ENCODE results near the gene BLNK. TPM values are rescaled to one million over a fixed set of nuclear protein-coding genes. Genes with fewer than 3 reads are reported as not detected.

Gene BLNK
- total RNA-seq, 1 donor from 2014 or later = 7.1 TPM

GRCh38 chr10:96270571-96270970, 798 bp downstream of the BLNK start:
- peak overlapping the region; percentile 30 for H3K27ac Mint-ChIP-seq
- peak overlapping the region; percentile 70 for H3K4me3 Mint-ChIP-seq
- no peak for TF ChIP-seq CTCF (IDR thresholded peaks at IDR 0.05; ENCODE audit: unreplicated experiment)
- H3K36me3 Mint-ChIP-seq = no peaks in the 10 kb centered on the region
- no peaks in the 10 kb centered on the region for H3K9me3 Mint-ChIP-seq
- DNase-seq (ENCODE audit: low spot score in 2 of 2, unreplicated experiment in 2 of 2) = no peak
- peaks cover 35% of the 10 kb centered on the region for H3K4me1 Mint-ChIP-seq
- H3K27me3 Mint-ChIP-seq (ENCODE audit: low read depth) = no peaks in the 10 kb centered on the region

GRCh38 chr10:96269438-96270300, 1.7 kb downstream of the BLNK start:
- Mint-ChIP-seq H3K4me3 (no peak overlapping the region), H3K36me3 (no peaks in the 10 kb centered on the region), H3K27ac (no peak overlapping the region), H3K4me1 (peaks cover 35% of the 10 kb centered on the region), H3K9me3 (no peaks in the 10 kb centered on the region), H3K27me3 (ENCODE audit: low read depth) (no peaks in the 10 kb centered on the region)
- TF ChIP-seq CTCF (IDR thresholded peaks at IDR 0.05; ENCODE audit: unreplicated experiment) = no peak
- DNase-seq (ENCODE audit: low spot score in 2 of 2, unreplicated experiment in 2 of 2) = no peak

- DNase-seq (ENCODE audit: low spot score in 2 of 2, unreplicated experiment in 2 of 2) = no peak
- H3K4me1 Mint-ChIP-seq = peaks cover 34% of the 10 kb centered on the region
- no peak for TF ChIP-seq CTCF (IDR thresholded peaks at IDR 0.05; ENCODE audit: unreplicated experiment)
- no peak overlapping the region for H3K27ac Mint-ChIP-seq
- H3K27me3 Mint-ChIP-seq (ENCODE audit: low read depth) = no peaks in the 10 kb centered on the region
- H3K36me3 Mint-ChIP-seq = no peaks in the 10 kb centered on the region
- H3K4me3 Mint-ChIP-seq = no peak overlapping the region
- no peaks in the 10 kb centered on the region for H3K9me3 Mint-ChIP-seq
These were observed 2.9 kb downstream of the BLNK start for GRCh38 chr10:96268341-96268909.

- TF ChIP-seq CTCF (IDR thresholded peaks at IDR 0.05; ENCODE audit: unreplicated experiment) = no peak
- Mint-ChIP-seq H3K27ac (no peak overlapping the region), H3K9me3 (no peaks in the 10 kb centered on the region), H3K36me3 (no peaks in the 10 kb centered on the region), H3K27me3 (ENCODE audit: low read depth) (no peaks in the 10 kb centered on the region), H3K4me1 (peaks cover 26% of the 10 kb centered on the region), H3K4me3 (no peak overlapping the region)
- DNase-seq (ENCODE audit: low spot score in 2 of 2, unreplicated experiment in 2 of 2) = no peak
These were observed 4.1 kb downstream of the BLNK start for GRCh38 chr10:96267234-96267705.

- Mint-ChIP-seq H3K4me3 (no peak overlapping the region), H3K36me3 (no peaks in the 10 kb centered on the region), H3K4me1 (peaks cover 17% of the 10 kb centered on the region), H3K27ac (no peak overlapping the region), H3K27me3 (ENCODE audit: low read depth) (no peaks in the 10 kb centered on the region), H3K9me3 (no peaks in the 10 kb centered on the region)
- TF ChIP-seq CTCF (IDR thresholded peaks at IDR 0.05; ENCODE audit: unreplicated experiment) = no peak
- no peak for DNase-seq (ENCODE audit: low spot score in 2 of 2, unreplicated experiment in 2 of 2)
These were observed 5.1 kb downstream of the BLNK start for GRCh38 chr10:96266118-96266770.
